HepG2 (cell line): Measurements from ENCODE around the gene ZG16.

Source experiments
- AHR ChIP-seq: IDR thresholded peaks from 2 replicates; pipeline ENCODE4 v1.6.1; 2018; ENCODE audit warnings: missing genetic modification reagents, missing compliant biosample characterization
- CAMTA2 ChIP-seq: sonication (generic); formaldehyde crosslinking; IDR thresholded peaks from 2 replicates; pipeline ENCODE4 v1.4.0; 2020; ENCODE audit warnings: mild to moderate bottlenecking, missing genetic modification reagents, borderline replicate concordance
- CTCF ChIP-seq: sonication (generic); formaldehyde crosslinking; IDR thresholded peaks from 2 replicates; pipeline ENCODE4 v1.5.0; 2020; ENCODE audit warnings: mild to moderate bottlenecking, missing genetic modification reagents, moderate library complexity
- GABPA ChIP-seq, 2 experiments: IDR thresholded peaks; 2 replicates each; pipeline ENCODE4 v1.6.1; 2011 to 2016; ENCODE audit warnings: low read depth in 2 of 2, low read length in 1 of 2, missing biosample characterization in 1 of 2, missing genetic modification characterization in 1 of 2
- GPN1 ChIP-seq: sonication (generic); formaldehyde crosslinking; IDR thresholded peaks from 2 replicates; pipeline ENCODE4 v1.5.1; 2020; ENCODE audit warnings: missing genetic modification reagents, borderline replicate concordance
- HDAC2 ChIP-seq: sonication (generic); formaldehyde crosslinking; IDR thresholded peaks from 2 replicates; pipeline ENCODE4 v1.4.0; 2020; ENCODE audit warnings: missing genetic modification reagents
- PBX2 ChIP-seq: IDR thresholded peaks from 2 replicates; pipeline ENCODE4 v1.6.1; 2016; ENCODE audit warnings: control low read depth
- RBM22 ChIP-seq: fragments of 200-400 bp; formaldehyde crosslinking; optimal IDR thresholded peaks from 2 replicates; pipeline ENCODE3; 2017; ENCODE audit warnings: mild to moderate bottlenecking, low read length, moderate library complexity
- RBM39 ChIP-seq: fragments of 200-400 bp; formaldehyde crosslinking; IDR thresholded peaks from one replicate; pipeline ENCODE4 v1.6.1; 2018; ENCODE audit warnings: antibody characterized with exemption, mild to moderate bottlenecking, low read depth, low read length; ENCODE audit not compliant: poor library complexity, severe bottlenecking
- RCOR2 ChIP-seq: IDR thresholded peaks from 2 replicates; pipeline ENCODE4 v1.6.1; 2016; ENCODE audit warnings: missing biosample characterization, missing genetic modification reagents
- ZFP82 ChIP-seq: sonication (generic); formaldehyde crosslinking; IDR thresholded peaks from 2 replicates; pipeline ENCODE4 v1.5.1; 2020; ENCODE audit warnings: mild to moderate bottlenecking, missing genetic modification reagents, borderline replicate concordance
- ZMYM4 ChIP-seq: sonication (generic); formaldehyde crosslinking; IDR thresholded peaks from 2 replicates; pipeline ENCODE4 v1.8.1; 2023; ENCODE audit warnings: mild to moderate bottlenecking, missing genetic modification reagents
- ZNF644 ChIP-seq: IDR thresholded peaks from 2 replicates; pipeline ENCODE4 v1.6.1; 2016; ENCODE audit warnings: low read depth
- ZNF660 ChIP-seq: sonication (generic); formaldehyde crosslinking; IDR thresholded peaks from 2 replicates; pipeline ENCODE4 v1.5.1; 2020; ENCODE audit warnings: mild to moderate bottlenecking, low read depth, missing genetic modification reagents, borderline replicate concordance

GRCh38 chr16:29760567-29761279 is 17.3 kb upstream of the ZG16 start:
- TF ChIP-seq HDAC2 (CRISPR knock-in tag) (no peak; the same call in 1 of the 2 replicates), ZMYM4 (CRISPR knock-in tag) (no peak), ZNF644 (CRISPR knock-in tag) (no peak), CTCF (CRISPR knock-in tag) (no peak), RBM22 (no peak), CAMTA2 (no peak), GPN1 (CRISPR knock-in tag) (no peak), ZNF660 (CRISPR knock-in tag) (no peak), GABPA (IDR thresholded peaks at IDR 0.05; ENCODE audit: low read depth, low read length) (no peak), GABPA (CRISPR knock-in tag; IDR thresholded peaks at IDR 0.05; ENCODE audit: low read depth) (no peak), AHR (CRISPR knock-in tag) (no peak), ZFP82 (CRISPR knock-in tag) (no peak), PBX2 (CRISPR knock-in tag) (no peak), RCOR2 (CRISPR knock-in tag) (no peak), RBM39 (no peak)
